GM12865 (cell line): ENCODE measurements around the gene CFAP74.

ENCODE experiments used
- DNase-seq: peaks from one replicate; pipeline ENCODE4 v3.0.0; 2010; ENCODE audit warnings: low read depth
- H3K4me3 ChIP-seq: 2 replicates; pipeline ENCODE4 v1.5.1; 2011; ENCODE audit warnings: mild to moderate bottlenecking, low read depth, low read length, control low read depth
- TF ChIP-seq, protein P1 (sequence below): IDR thresholded peaks from 2 replicates; pipeline ENCODE4 v1.5.1; 2011; ENCODE audit warnings: low read length, control low read depth, low read depth, inconsistent platforms; ENCODE audit not compliant: insufficient read depth; ENCODE audit errors: missing control alignments

The CFAP74 gene

DNA sequence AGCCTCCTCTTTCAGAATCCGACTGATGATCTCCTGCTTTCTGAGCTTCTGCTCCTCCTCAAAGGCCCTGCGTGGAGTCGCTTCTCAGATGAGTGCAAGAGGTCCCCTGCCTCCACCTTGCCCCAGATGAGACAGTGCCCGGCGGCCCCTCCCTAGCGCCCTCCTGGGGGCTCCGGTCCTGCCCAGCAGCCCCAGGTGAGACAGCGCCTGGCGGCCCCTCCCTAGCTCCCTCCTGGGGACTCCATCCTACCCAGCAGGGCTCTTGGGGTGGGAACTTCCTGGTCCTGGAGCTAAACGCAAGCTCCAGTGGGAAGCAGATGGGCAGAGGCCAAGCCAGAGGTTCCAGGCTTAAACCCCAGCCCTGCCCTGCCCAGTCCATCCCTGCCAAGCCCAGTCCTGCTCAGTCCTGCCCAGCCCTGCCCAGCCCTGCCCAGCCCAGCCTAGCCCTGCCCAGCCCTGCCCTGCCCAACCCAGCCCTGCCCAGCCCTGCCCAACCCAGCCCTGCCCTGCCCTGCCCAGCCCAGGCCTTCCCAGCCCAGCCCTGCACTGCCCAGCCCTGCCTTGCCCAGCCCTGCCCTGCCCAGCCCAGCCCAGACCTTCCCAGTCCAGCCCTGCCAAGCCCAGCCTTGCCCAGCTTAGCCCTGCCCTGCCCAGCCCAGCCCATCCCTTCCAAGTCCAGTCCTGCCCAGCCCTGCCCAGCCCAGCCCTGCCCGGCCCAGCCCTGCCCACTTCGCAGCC, 34.6 kb downstream of the CFAP74 start:
- no peak for DNase-seq
- H3K4me3 ChIP-seq = no peak overlapping the region
- TF ChIP-seq, protein P1, sequence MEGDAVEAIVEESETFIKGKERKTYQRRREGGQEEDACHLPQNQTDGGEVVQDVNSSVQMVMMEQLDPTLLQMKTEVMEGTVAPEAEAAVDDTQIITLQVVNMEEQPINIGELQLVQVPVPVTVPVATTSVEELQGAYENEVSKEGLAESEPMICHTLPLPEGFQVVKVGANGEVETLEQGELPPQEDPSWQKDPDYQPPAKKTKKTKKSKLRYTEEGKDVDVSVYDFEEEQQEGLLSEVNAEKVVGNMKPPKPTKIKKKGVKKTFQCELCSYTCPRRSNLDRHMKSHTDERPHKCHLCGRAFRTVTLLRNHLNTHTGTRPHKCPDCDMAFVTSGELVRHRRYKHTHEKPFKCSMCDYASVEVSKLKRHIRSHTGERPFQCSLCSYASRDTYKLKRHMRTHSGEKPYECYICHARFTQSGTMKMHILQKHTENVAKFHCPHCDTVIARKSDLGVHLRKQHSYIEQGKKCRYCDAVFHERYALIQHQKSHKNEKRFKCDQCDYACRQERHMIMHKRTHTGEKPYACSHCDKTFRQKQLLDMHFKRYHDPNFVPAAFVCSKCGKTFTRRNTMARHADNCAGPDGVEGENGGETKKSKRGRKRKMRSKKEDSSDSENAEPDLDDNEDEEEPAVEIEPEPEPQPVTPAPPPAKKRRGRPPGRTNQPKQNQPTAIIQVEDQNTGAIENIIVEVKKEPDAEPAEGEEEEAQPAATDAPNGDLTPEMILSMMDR = no peak

DNA sequence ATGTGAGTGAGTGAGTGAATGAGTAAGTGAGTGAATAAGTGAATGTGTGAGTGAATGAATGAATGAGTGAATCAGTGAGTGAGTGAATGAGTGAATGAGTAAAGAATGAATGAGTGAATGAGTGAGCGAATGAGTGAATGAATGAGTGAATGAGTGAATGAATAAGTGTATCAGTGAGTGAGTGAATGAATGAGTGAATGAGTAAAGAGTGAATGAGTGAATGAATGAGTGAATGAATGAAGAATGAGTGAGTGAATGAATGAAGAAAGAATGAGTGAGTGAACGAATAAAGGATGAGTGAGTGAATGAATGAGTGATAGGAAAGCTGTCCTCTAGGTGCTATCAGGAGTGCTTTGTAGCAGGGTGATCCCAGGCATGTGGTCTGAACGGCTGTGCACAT, 35.7 kb downstream of the CFAP74 start:
- DNase-seq = no peak
- TF ChIP-seq, protein P1 = no peak
- no peak overlapping the region for H3K4me3 ChIP-seq

DNA sequence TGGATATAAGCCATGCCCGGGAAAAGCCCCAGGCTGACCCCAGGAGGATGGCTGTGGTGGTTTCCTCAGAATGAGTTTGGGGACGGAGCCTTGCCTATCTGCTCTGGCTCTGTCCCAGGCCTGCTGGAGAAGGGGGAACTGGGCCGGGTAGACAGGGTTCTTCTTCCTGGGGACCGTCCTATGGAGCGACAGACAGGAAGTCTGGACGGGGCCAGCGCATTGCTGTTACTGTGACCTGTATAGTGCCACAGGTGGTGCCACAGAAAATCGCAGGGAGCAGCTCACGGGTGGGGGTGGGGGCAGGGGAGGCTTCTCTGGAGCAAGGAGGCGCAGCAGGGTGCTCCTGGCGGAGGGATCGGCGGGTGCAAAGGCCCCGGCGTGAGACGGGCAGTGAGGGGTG, 36.4 kb downstream of the CFAP74 start:
- H3K4me3 ChIP-seq = no peak overlapping the region
- DNase-seq = no peak
- TF ChIP-seq, protein P1 = no peak

DNA sequence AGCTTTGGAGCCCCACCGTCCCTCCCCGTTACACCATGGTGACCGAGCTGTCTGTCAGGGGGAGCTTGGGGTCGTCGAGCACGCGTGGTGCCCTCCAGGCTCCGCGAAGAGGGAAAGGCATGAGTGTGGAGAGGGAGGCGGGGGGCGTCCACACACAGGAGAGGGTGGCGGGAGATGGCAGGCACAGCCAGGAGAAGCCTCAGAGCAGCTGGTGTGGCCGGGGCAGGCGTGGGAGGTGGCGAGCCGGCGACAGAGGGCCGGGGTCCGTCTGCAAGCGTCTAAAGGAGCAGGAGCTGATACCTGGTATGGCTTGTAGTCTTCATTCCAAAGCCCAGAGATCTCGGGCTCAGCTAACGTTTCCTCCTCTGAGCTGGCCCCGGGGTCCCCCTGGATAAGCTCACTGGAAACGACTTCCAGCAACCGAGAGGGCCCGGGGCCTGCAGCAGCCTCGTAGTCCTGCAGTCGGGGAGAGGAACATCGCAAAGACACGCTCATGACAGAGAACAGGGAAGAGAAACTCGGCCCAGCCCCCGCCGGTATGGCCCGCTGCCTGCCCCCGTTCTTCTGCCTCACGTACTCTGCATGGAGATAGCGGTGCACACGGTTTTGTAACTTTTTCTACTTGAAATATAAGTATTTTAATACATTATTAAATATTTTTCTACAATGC, 37.4 kb downstream of the CFAP74 start:
- TF ChIP-seq, protein P1 = no peak
- H3K4me3 ChIP-seq = no peak overlapping the region
- no peak for DNase-seq

DNA sequence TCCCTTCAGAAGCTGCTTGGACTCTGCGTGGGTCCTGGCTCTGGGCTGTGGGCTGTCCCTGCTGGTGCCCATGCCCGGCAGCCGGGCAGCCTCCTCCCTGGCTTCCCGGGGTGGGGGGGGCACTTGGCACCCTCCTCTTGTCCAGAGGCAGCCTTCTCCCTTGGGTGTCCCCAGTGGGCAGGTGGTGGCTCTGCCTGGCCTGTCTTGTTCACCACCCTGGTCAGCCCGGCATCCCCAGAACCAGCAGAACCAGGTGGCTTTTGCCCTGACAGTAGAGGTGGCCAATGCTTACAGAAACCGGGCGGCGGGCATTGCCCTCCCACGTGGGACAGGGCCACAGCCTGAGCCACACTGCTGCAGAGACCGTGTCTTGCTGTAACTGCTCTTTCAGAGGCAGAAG, 38.0 kb downstream of the CFAP74 start:
- DNase-seq = no peak
- TF ChIP-seq, protein P1 = no peak
- H3K4me3 ChIP-seq = no peak overlapping the region

DNA sequence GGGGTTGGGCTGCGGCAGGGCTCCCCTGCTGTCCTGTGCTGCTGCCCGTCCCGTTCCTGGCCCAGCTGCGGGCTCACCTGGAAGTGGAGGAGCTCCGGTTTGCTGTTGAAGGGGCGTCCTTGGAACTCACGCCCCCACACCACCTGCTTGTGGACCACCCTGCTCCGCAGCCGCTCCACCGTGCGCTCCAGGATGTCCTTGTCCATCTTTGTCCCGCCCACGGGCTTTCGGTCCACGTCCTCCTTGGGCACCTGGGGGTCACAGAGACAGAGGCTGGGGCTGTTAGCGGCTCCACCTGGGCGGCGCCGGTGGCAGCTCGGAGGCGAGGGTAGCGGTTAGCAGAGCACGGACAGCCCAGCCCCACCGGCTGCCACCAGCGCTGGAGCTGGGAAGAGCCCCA, 38.8 kb downstream of the CFAP74 start:
- TF ChIP-seq, protein P1 = no peak
- H3K4me3 ChIP-seq = no peak overlapping the region
- no peak for DNase-seq
